Hepatocyte (in vitro differentiated cells): ENCODE measurements around the gene GEN1. TPM values are rescaled to one million over a fixed set of nuclear protein-coding genes. Genes with fewer than 3 reads are reported as not detected.
A peak's percentile ranks its signal among the peaks of the same experiment; 100 is the strongest.

Experiments
- DNase-seq: peaks from one replicate; pipeline ENCODE4 v3.0.0-alpha.2; 2016; ENCODE audit warnings: low spot score
- H2AFZ ChIP-seq: fragments of 200-600 bp; sonication (generic); 2 replicates; pipeline ENCODE4 v1.6.0; 2016; ENCODE audit warnings: antibody characterized with exemption, mild to moderate bottlenecking
- H3K27ac ChIP-seq: fragments of 200-600 bp; sonication (generic); 2 replicates; pipeline ENCODE4 v1.5.1; 2016; ENCODE audit warnings: mild to moderate bottlenecking
- H3K27me3 ChIP-seq: fragments of 200-600 bp; sonication (generic); 2 replicates; pipeline ENCODE4 v1.6.1; 2016
- H3K36me3 ChIP-seq: fragments of 200-600 bp; sonication (generic); replicated peaks from 2 replicates; pipeline ENCODE4 v1.5.1; 2016; ENCODE audit warnings: low read depth; ENCODE audit not compliant: insufficient read depth
- H3K4me1 ChIP-seq: fragments of 200-600 bp; sonication (generic); 2 replicates; pipeline ENCODE4 v1.5.1; 2016; ENCODE audit warnings: mild to moderate bottlenecking, moderate library complexity; ENCODE audit not compliant: insufficient read depth
- H3K4me2 ChIP-seq: fragments of 200-600 bp; sonication (generic); 2 replicates; pipeline ENCODE4 v1.6.0; 2016
- H3K4me3 ChIP-seq: fragments of 200-600 bp; sonication (generic); 2 replicates; pipeline ENCODE4 v1.5.1; 2016; ENCODE audit warnings: mild to moderate bottlenecking
- H3K79me2 ChIP-seq: fragments of 200-600 bp; sonication (generic); 2 replicates; pipeline ENCODE4 v1.6.0; 2017; ENCODE audit warnings: mild to moderate bottlenecking
- H3K9me2 ChIP-seq: fragments of 200-600 bp; sonication (generic); replicated peaks from 2 replicates; pipeline ENCODE4 v1.6.0; 2017; ENCODE audit warnings: mild to moderate bottlenecking; ENCODE audit not compliant: insufficient read depth
- H3K9me3 ChIP-seq: fragments of 200-600 bp; sonication (generic); 2 replicates; pipeline ENCODE4 v1.5.1; 2016; ENCODE audit warnings: low read depth, mild to moderate bottlenecking
- H4K20me1 ChIP-seq: fragments of 200-600 bp; sonication (generic); 2 replicates; pipeline ENCODE4 v1.6.0; 2016; ENCODE audit warnings: mild to moderate bottlenecking; ENCODE audit not compliant: insufficient read depth, poor library complexity, severe bottlenecking
- CTCF ChIP-seq: fragments of 200-600 bp; sonication (generic); IDR thresholded peaks from 2 replicates; pipeline ENCODE4 v1.5.1; 2016; ENCODE audit warnings: antibody characterized with exemption, mild to moderate bottlenecking; ENCODE audit not compliant: poor library complexity
- EZH2 ChIP-seq: fragments of 200-600 bp; sonication (generic); IDR thresholded peaks from 2 replicates; pipeline ENCODE4 v1.6.1; 2016; ENCODE audit warnings: antibody characterized with exemption, mild to moderate bottlenecking, borderline replicate concordance
- EZH2phosphoT487 ChIP-seq: fragments of 200-600 bp; sonication (generic); IDR thresholded peaks from one replicate; pipeline ENCODE4 v1.6.1; 2018; ENCODE audit warnings: antibody characterized with exemption, mild to moderate bottlenecking, low read depth, moderate library complexity; ENCODE audit not compliant: unreplicated experiment, severe bottlenecking
- WGBS: methylation state at CpG from one replicate; pipeline ENCODE4 v1.1.6; 2016; ENCODE audit warnings: low lambda C conversion rate; ENCODE audit errors: missing lambda C conversion rate; 5-methylcytosine and 5-hydroxymethylcytosine counted together
- polyA plus RNA-seq: library from polyadenylated mRNA; unstranded; fragments of >200 nt; fragmentation: Nextera tagmentation; extraction: Ambion mirVana; gene quantifications from 2 replicates; pipeline ENCODE4 v1.2.1, GENCODE V29; 2016
- total RNA-seq: library from RNA; depleted of rRNA; stranded (reverse); fragments of >200 nt; gene quantifications from 2 replicates; pipeline ENCODE4 v1.2.3, GENCODE V29; 2014

Gene GEN1
- total and polyA plus RNA-seq, 2 experiments from 2014 or later: 3.2 to 15.7 TPM

GRCh38 chr2:17717666-17718065, 36.3 kb upstream of the GEN1 start:
- WGBS: 93% methylated on average over 4 of the region's 4 CpGs
- H4K20me1 ChIP-seq: no peaks in the 10 kb centered on the region
- H3K4me3 ChIP-seq: no peak overlapping the region
- no peak for DNase-seq
- H3K27me3 ChIP-seq: no peaks in the 10 kb centered on the region
- no peaks in the 10 kb centered on the region for H3K36me3 ChIP-seq
- H3K9me2 ChIP-seq: no peaks in the 10 kb centered on the region
- H3K4me2 ChIP-seq: no peak overlapping the region
- H3K4me1 ChIP-seq: no peaks in the 10 kb centered on the region
- H2AFZ ChIP-seq: no peak overlapping the region
- H3K27ac ChIP-seq: no peak overlapping the region
- TF ChIP-seq CTCF (no peak), EZH2 (no peak), EZH2phosphoT487 (no peak)
- no peaks in the 10 kb centered on the region for H3K79me2 ChIP-seq
- no peaks in the 10 kb centered on the region for H3K9me3 ChIP-seq

- no peaks in the 10 kb centered on the region for H4K20me1 ChIP-seq
- no peak overlapping the region for H3K4me3 ChIP-seq
- no peaks in the 10 kb centered on the region for H3K36me3 ChIP-seq
- no peak overlapping the region for H3K27ac ChIP-seq
- H3K9me3 ChIP-seq: no peaks in the 10 kb centered on the region
- 44% methylated on average over 5 of the region's 5 CpGs for WGBS
- H3K79me2 ChIP-seq: no peaks in the 10 kb centered on the region
- no peaks in the 10 kb centered on the region for H3K27me3 ChIP-seq
- no peak overlapping the region for H2AFZ ChIP-seq
- no peak overlapping the region for H3K4me2 ChIP-seq
- no peaks in the 10 kb centered on the region for H3K9me2 ChIP-seq
- H3K4me1 ChIP-seq: no peaks in the 10 kb centered on the region
- TF ChIP-seq CTCF: no peak
- TF ChIP-seq EZH2: no peak
- no peak for TF ChIP-seq EZH2phosphoT487
- DNase-seq: no peak
Observed at GRCh38 chr2:17718689-17719088, 35.2 kb upstream of the GEN1 start.

- no peaks in the 10 kb centered on the region for H3K27me3 ChIP-seq
- H3K4me3 ChIP-seq: no peak overlapping the region
- no peaks in the 10 kb centered on the region for H4K20me1 ChIP-seq
- no peak overlapping the region for H2AFZ ChIP-seq
- H3K9me3 ChIP-seq: no peaks in the 10 kb centered on the region
- 80% methylated on average over 4 of the region's 4 CpGs for WGBS
- DNase-seq: peak; percentile 22
- H3K9me2 ChIP-seq: no peaks in the 10 kb centered on the region
- TF ChIP-seq CTCF: peak; percentile 77
- no peak for TF ChIP-seq EZH2
- no peaks in the 10 kb centered on the region for H3K36me3 ChIP-seq
- no peaks in the 10 kb centered on the region for H3K79me2 ChIP-seq
- H3K27ac ChIP-seq: no peak overlapping the region
- H3K4me1 ChIP-seq: no peaks in the 10 kb centered on the region
- H3K4me2 ChIP-seq: no peak overlapping the region
Observed at GRCh38 chr2:17719562-17720371, 34.2 kb upstream of the GEN1 start.
